Naive thymus-derived CD4-positive, alpha-beta T cell (primary cell): ENCODE data around the gene TMEM198. TPM values are rescaled to one million over a fixed set of nuclear protein-coding genes. Genes with fewer than 3 reads are reported as not detected.

Experiments used
- ATAC-seq: fragments of 150-1000 bp; cut with Tn5 transposase; 2 replicates; pipeline ENCODE4 v1.10.0; 2021; ENCODE audit warnings: mild to moderate bottlenecking, moderate library complexity
- CTCF ChIA-PET: fragments of 350-600 bp; sonication (Branson Sonifier 250); formaldehyde crosslinking; loops from one replicate; lab custom pipeline; 2021; ENCODE audit warnings: antibody characterized with exemption; lab: Charles Lee
- POLR2A ChIA-PET: fragments of 350-600 bp; sonication (Branson Sonifier 250); formaldehyde crosslinking; loops from one replicate; lab custom pipeline; 2021; ENCODE audit warnings: antibody characterized with exemption, inconsistent platforms; lab: Charles Lee
- DNase-seq, 9 donors: peaks; one replicate each; pipeline versions ENCODE4 v3.0.0 to v3.0.0-alpha.2; 2020 to 2022; ENCODE audit warnings: mixed read lengths in 1 of 9
- H3K27ac ChIP-seq: one replicate; pipeline ENCODE4 v1.7.0; 2013; ENCODE audit warnings: mild to moderate bottlenecking, low read depth, low read length, moderate library complexity
- H3K27me3 ChIP-seq, 2 donors: one replicate each; pipeline ENCODE4 v1.7.0; 2013; ENCODE audit warnings: low read length in 2 of 2, mild to moderate bottlenecking in 2 of 2, moderate library complexity in 2 of 2; ENCODE audit not compliant: control insufficient read depth in 2 of 2, insufficient read depth in 2 of 2
- H3K36me3 ChIP-seq, 3 experiments: 1 replicate in 2 of 3; 2 replicates in 1 of 3; pipeline ENCODE4 v1.7.0; 2013; ENCODE audit warnings: low read length in 3 of 3, mild to moderate bottlenecking in 3 of 3, moderate library complexity in 1 of 3; ENCODE audit not compliant: insufficient read depth in 3 of 3, control insufficient read depth in 2 of 3
- H3K4me1 ChIP-seq, 2 donors: one replicate each; pipeline ENCODE4 v1.7.0; 2013; ENCODE audit warnings: low read length in 2 of 2, mild to moderate bottlenecking in 2 of 2, moderate library complexity in 1 of 2; ENCODE audit not compliant: control insufficient read depth in 2 of 2, insufficient read depth in 2 of 2
- H3K4me3 ChIP-seq: 2 replicates; pipeline ENCODE4 v1.7.0; 2013; ENCODE audit warnings: mild to moderate bottlenecking, low read length
- H3K9me3 ChIP-seq, 3 experiments: 1 replicate in 2 of 3; 2 replicates in 1 of 3; pipeline ENCODE4 v1.7.0; 2013; ENCODE audit warnings: low read length in 3 of 3; ENCODE audit not compliant: control insufficient read depth in 2 of 3
- H3K27ac Mint-ChIP-seq, 9 donors: one replicate each; pipeline ENCODE4 v1.8.0; 2020 to 2022; ENCODE audit warnings: mixed read lengths in 9 of 9, mild to moderate bottlenecking in 8 of 9, moderate library complexity in 5 of 9, inconsistent platforms in 2 of 9
- H3K27me3 Mint-ChIP-seq, 5 donors: one replicate each; pipeline ENCODE4 v1.8.0; 2021 to 2022; ENCODE audit warnings: mixed read lengths in 5 of 5, mild to moderate bottlenecking in 1 of 5
- H3K36me3 Mint-ChIP-seq, 5 donors: one replicate each; pipeline ENCODE4 v1.8.0; 2020 to 2022; ENCODE audit warnings: mixed read lengths in 5 of 5, mild to moderate bottlenecking in 3 of 5, inconsistent platforms in 1 of 5
- H3K4me1 Mint-ChIP-seq, 7 donors: one replicate each; pipeline ENCODE4 v1.8.0; 2020 to 2022; ENCODE audit warnings: mixed read lengths in 7 of 7, mild to moderate bottlenecking in 3 of 7, inconsistent platforms in 1 of 7
- H3K4me3 Mint-ChIP-seq, 10 donors: one replicate each; pipeline ENCODE4 v1.8.0; 2020 to 2022; ENCODE audit warnings: mild to moderate bottlenecking in 10 of 10, mixed read lengths in 10 of 10, moderate library complexity in 6 of 10, inconsistent platforms in 2 of 10
- H3K9me3 Mint-ChIP-seq, 11 donors: one replicate each; pipeline ENCODE4 v1.8.0; 2020 to 2022; ENCODE audit warnings: mixed read lengths in 11 of 11, mild to moderate bottlenecking in 4 of 11, inconsistent platforms in 1 of 11, moderate library complexity in 1 of 11
- intact Hi-C, 2 donors: fragments of 100-400 bp; cut with micrococcal nuclease; formaldehyde crosslinking; loops; one replicate each; pipeline ENCODE4 v1.15.1; 2023
- polyA plus RNA-seq, 2 donors: library from polyadenylated mRNA; unstranded; fragments of 300-500 nt; fragmentation: Illumina TruSeq; gene quantifications; one replicate each; pipeline ENCODE4 v1.2.3, GENCODE V29; 2021
- total RNA-seq, 6 experiments: library from RNA in 5 of 6; stranded (reverse) in 5 of 6; gene quantifications; 1 replicate in 5 of 6; 2 replicates in 1 of 6; pipeline ENCODE4 v1.2.3 and lab custom pipeline; 2021 to 2026

Gene TMEM198
- total and polyA plus RNA-seq, 7 experiments from 2014 or later: 0.45 to 0.69 (median 0.50) TPM; not detected in 3

DNA sequence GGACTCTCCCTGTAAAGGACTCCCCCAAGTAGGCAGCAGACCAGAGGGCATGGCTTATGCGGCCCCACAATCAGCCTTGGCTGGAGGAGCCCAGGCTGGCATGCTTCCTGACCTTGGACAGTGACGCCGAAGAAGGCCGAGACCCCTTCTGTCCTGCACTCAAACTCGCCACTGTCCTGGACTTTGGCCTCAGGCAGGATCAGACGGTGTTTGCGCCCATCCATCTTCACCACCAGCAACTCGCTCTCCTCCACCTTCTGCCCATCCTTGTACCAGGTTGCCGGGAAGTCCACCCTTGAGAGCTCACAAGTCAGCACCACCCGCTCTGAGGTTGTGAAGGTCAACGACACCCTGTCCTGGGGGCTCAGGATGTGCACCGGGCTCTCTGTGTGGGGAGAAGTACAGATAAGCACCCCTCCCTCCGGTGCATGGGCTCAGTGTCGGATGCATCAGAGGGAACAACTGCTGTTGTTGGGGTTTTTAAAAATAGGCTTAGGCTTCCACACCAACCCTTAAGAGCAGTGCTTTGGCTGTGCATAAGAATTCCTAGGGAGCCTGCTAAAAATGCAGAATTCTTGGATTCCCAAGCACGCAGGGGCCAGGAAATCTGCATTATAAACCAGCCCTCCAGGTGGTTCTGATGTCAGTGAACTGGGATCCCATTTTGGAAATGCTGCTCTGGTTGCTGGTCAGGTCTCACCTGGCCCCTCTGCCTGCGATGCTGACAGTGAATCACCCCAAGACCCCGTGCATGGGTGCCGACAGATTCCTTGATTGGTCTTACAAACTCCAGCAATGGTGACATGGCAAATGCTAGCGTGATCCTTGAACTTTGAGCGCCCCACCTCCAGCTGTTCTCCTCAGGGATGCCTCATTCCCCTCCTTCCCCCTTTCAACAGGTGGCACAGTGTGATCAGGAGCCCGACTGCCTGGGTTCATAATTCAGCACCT is 21.6 kb downstream of the TMEM198 start:
- ATAC-seq: no peak

DNA sequence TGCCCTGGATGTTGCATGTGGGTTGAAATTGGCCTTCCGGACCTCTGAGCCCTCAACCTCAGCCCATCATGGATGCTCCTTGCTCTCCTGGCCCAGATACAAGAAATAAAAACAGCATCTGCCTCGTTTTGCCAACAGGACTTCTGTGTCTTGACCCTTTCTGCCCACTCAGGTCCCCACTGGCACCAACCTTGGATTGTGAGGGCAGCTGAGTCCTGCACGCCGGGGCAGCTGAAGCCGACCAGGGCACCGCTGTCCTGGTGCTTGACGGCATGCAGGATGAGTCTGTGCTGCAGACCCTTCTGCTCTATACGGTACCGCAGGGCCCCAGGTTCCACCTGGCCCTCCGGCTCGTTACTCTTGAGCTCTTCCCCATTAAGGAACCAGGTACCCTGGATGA is 22.8 kb downstream of the TMEM198 start:
- Histone ChIP-seq H3K9me3 (no peaks in the 10 kb centered on the region), H3K27me3 (peaks cover 0 to 8% of the 10 kb centered on the region in 2 donors), H3K4me1 (no peaks in the 10 kb centered on the region), H3K27ac (no peak overlapping the region), H3K4me3 (no peak overlapping the region), H3K36me3 (no peaks in the 10 kb centered on the region)
- Mint-ChIP-seq H3K27me3 (peaks cover 7 to 44% (median 24%) of the 10 kb centered on the region in 5 donors), H3K36me3 (no peaks in the 10 kb centered on the region), H3K27ac (no peak overlapping the region), H3K9me3 (no peaks in the 10 kb centered on the region), H3K4me3 (no peak overlapping the region), H3K4me1 (peaks cover 0 to 5% (median 0%) of the 10 kb centered on the region in 7 donors)
- CTCF ChIA-PET: no interaction called here
- no peak for DNase-seq
- intact Hi-C loops: no loop called here
- POLR2A ChIA-PET: no interaction called here
- peak; percentile 3 for ATAC-seq

More for the DNA sequence above, 21.6 kb downstream of the TMEM198 start:
- H3K4me3 ChIP-seq: no peak overlapping the region
- no peaks in the 10 kb centered on the region for H3K36me3 Mint-ChIP-seq
- no peak overlapping the region for H3K4me3 Mint-ChIP-seq
- peaks cover 0 to 5% of the 10 kb centered on the region in 2 donors for H3K27me3 ChIP-seq
- H3K27me3 Mint-ChIP-seq: peaks cover 6 to 44% (median 27%) of the 10 kb centered on the region in 5 donors
- no peaks in the 10 kb centered on the region for H3K36me3 ChIP-seq
- H3K27ac Mint-ChIP-seq: no peak overlapping the region
- intact Hi-C loops: no loop called here
- DNase-seq: no peak
- H3K4me1 Mint-ChIP-seq: peaks cover 0 to 5% (median 0%) of the 10 kb centered on the region in 7 donors
- CTCF ChIA-PET: no interaction called here
- H3K9me3 Mint-ChIP-seq: no peaks in the 10 kb centered on the region
- POLR2A ChIA-PET: no interaction called here
- H3K9me3 ChIP-seq: no peaks in the 10 kb centered on the region
- H3K4me1 ChIP-seq: no peaks in the 10 kb centered on the region
- H3K27ac ChIP-seq: no peak overlapping the region

GRCh38 chr2:219567131-219567530 is 23.3 kb downstream of the TMEM198 start:
- Mint-ChIP-seq H3K27ac (no peak overlapping the region), H3K36me3 (no peaks in the 10 kb centered on the region), H3K4me3 (no peak overlapping the region), H3K9me3 (no peaks in the 10 kb centered on the region), H3K4me1 (peaks cover 0 to 5% (median 0%) of the 10 kb centered on the region in 7 donors), H3K27me3 (peaks cover 12 to 49% (median 28%) of the 10 kb centered on the region in 5 donors)
- no peaks in the 10 kb centered on the region for H3K36me3 ChIP-seq
- CTCF ChIA-PET: no interaction called here
- POLR2A ChIA-PET: no interaction called here
- intact Hi-C loops: no loop called here
- DNase-seq (no peak), ATAC-seq (peak; percentile 2)
- H3K9me3 ChIP-seq: no peaks in the 10 kb centered on the region
- no peaks in the 10 kb centered on the region for H3K4me1 ChIP-seq
- no peak overlapping the region for H3K4me3 ChIP-seq
- H3K27ac ChIP-seq: no peak overlapping the region
- peaks cover 0 to 10% of the 10 kb centered on the region in 2 donors for H3K27me3 ChIP-seq

DNA sequence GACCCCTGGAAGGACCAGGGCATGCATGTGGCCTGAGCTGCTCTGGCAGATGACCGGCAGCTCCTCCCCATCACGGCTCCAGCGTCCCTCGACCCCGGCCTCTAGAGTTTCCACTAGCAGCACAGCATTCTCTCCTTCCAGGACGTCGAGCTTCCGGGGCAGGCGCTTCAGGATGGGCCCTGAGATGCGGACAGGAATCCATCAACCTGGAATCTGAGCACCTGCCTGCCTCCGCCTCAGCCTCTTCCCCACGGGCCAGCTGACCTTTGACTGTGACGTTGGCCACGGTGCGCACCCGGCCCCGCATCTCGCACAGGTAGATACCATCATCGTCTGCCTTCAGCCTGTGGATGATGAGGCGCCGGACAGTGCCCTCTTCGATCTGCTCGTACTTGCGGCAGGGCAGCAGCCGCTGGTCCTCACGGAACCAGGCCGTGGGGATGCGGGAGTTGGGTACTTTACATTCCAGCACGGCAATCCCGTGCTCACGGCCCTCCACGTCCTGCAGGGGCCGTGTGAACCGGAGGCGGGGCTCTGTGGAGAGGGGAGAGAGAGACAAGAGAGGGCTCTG is 24.0 kb downstream of the TMEM198 start:
- no peaks in the 10 kb centered on the region for H3K36me3 Mint-ChIP-seq
- Histone ChIP-seq H3K4me3 (no peak overlapping the region), H3K27ac (no peak overlapping the region), H3K27me3 (peaks cover 0 to 10% of the 10 kb centered on the region in 2 donors), H3K4me1 (no peaks in the 10 kb centered on the region), H3K9me3 (no peaks in the 10 kb centered on the region), H3K36me3 (no peaks in the 10 kb centered on the region)
- ChIA-PET POLR2A (no interaction called here), CTCF (no interaction called here)
- intact Hi-C loops: no loop called here
- DNase-seq (no peak), ATAC-seq (no peak)
- no peak overlapping the region for H3K4me3 Mint-ChIP-seq
- H3K9me3 Mint-ChIP-seq: no peaks in the 10 kb centered on the region
- peaks cover 0 to 5% (median 0%) of the 10 kb centered on the region in 7 donors for H3K4me1 Mint-ChIP-seq
- H3K27ac Mint-ChIP-seq: no peak overlapping the region
- peaks cover 13 to 48% (median 33%) of the 10 kb centered on the region in 5 donors for H3K27me3 Mint-ChIP-seq

GRCh38 chr2:219569041-219569440 is 25.2 kb downstream of the TMEM198 start:
- H3K4me3 Mint-ChIP-seq: peak overlapping the region in 3 of 10 donors; percentile 21 to 78 (median 22)
- POLR2A ChIA-PET: no interaction called here
- H3K27me3 Mint-ChIP-seq: peaks cover 13 to 51% (median 35%) of the 10 kb centered on the region in 5 donors
- H3K4me3 ChIP-seq: no peak overlapping the region
- H3K9me3 ChIP-seq: no peaks in the 10 kb centered on the region
- H3K36me3 Mint-ChIP-seq: no peaks in the 10 kb centered on the region
- peaks cover 0 to 5% (median 0%) of the 10 kb centered on the region in 7 donors for H3K4me1 Mint-ChIP-seq
- no peak overlapping the region for H3K27ac Mint-ChIP-seq
- DNase-seq: no peak
- CTCF ChIA-PET: no interaction called here
- no peak for ATAC-seq
- no peaks in the 10 kb centered on the region for H3K36me3 ChIP-seq
- no peaks in the 10 kb centered on the region for H3K9me3 Mint-ChIP-seq
- intact Hi-C loops: no loop called here
- no peak overlapping the region for H3K27ac ChIP-seq
- no peaks in the 10 kb centered on the region for H3K4me1 ChIP-seq
- peaks cover 0 to 10% of the 10 kb centered on the region in 2 donors for H3K27me3 ChIP-seq

GRCh38 chr2:219569635-219570034 is 25.8 kb downstream of the TMEM198 start:
- DNase-seq (no peak), ATAC-seq (no peak)
- intact Hi-C loops: no loop called here
- Mint-ChIP-seq H3K36me3 (no peaks in the 10 kb centered on the region), H3K27me3 (peaks cover 13 to 50% (median 29%) of the 10 kb centered on the region in 5 donors), H3K4me3 (peak overlapping the region in 8 of 10 donors; percentile 8 to 78 (median 38)), H3K27ac (no peak overlapping the region), H3K4me1 (peaks cover 0 to 5% (median 0%) of the 10 kb centered on the region in 7 donors), H3K9me3 (no peaks in the 10 kb centered on the region)
- Histone ChIP-seq H3K36me3 (no peaks in the 10 kb centered on the region), H3K27ac (no peak overlapping the region), H3K4me3 (no peak overlapping the region), H3K27me3 (peaks cover 0 to 10% of the 10 kb centered on the region in 2 donors), H3K4me1 (no peaks in the 10 kb centered on the region), H3K9me3 (no peaks in the 10 kb centered on the region)
- POLR2A ChIA-PET: no interaction called here
- CTCF ChIA-PET: no interaction called here
